Suppressor macrophage treated with lipopolysaccharide for 4 hours (primary cell): ENCODE measurements around the gene OR52N1.

Experiments used
- DNase-seq: peaks from one replicate; pipeline ENCODE4 v3.0.0-alpha.2; 2020

OR52N1 gene

DNA sequence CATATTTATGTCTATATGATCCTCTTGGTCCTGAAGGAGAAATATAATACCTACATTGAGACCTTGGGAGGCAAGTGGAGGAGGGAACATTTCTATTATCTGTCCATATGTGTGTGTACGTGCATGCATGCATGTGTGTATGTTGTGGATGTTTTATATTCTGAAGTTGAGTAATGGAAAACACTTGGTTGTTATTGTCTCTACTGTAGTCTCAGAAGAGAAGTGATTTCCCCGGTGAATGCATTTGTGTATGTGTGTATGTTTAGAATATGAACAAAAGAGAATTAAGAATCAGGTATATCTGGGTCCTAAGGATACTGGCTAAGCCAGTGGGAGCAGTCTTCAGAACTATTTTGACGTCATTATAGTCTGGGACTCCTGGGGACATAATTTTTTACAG is at the start of gene OR52N1:
OR52N1 (minus strand) TSS at position 101 of the 400 bp plus-strand sequence. CDS start 2,449 bp downstream, outside the sequence.
- no peak for DNase-seq

DNA sequence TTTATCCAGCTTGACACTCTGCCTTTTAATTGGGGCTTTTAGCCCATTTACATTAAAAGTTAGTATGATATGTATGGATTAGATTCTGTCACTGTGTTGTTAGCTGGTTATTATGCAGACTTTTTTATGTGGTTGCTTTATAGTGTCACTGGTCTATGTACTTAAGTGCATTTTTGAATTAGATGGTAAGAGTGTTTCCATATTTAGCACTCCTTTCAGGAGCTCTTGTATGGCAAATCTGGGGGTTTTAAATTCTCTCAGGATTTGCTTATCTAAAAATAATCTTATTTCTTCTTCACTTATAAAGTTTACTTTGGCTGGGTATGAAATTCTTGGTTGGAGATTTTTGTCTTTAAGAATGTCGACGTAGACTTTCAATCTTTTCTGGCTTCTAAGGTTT is 46.6 kb upstream of the OR52N1 start:
- no peak for DNase-seq

DNA sequence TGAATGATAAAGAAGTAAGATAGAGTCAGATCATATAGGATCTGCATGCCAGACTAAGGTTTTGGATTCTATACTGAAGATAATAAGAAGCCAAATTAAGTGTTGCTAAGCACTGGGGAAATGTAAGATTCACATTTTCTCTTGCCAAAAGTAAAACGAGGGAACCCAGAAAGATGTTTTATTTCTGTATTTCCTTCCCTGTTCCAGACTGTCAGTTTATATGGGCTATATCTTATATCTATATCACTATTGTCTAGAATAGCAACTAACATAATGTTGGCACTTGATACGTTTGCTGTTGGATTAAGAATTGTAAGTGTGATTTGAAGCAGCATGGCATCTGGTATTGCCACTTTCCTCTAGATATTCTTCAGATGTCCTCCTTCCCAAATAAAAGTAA is 42.4 kb upstream of the OR52N1 start:
- no peak for DNase-seq

DNA sequence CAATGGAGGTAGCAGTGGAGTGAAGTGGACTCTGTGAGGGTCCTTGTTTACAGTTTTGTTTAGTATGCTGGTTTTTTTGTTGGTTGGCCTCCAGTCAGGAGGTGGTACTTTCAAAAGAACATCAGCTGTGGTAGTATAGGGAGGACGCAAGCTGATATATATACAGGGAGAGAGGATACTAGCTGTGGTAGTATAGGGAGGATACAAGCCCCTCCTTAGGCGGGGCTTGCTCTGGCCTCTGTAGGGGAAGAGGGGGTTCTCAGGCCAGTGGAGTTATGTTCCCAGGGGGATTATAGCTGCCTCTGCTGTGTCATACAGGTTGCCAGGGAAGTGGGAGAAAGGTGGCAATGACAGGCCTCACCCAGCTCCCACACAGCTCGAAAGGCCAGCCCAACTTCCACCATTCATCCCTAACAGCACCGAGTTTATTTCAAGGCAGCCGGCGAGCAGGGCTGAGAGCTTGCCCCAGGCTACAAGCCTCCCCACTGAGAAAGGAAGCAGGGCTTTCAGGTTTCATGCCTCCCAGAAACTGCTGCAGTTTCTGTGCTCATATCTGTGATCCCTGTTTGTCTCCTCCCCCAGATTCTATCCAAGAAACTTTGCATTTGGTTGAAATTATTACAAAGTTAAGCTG is 40.2 kb upstream of the OR52N1 start:
- no peak for DNase-seq

DNA sequence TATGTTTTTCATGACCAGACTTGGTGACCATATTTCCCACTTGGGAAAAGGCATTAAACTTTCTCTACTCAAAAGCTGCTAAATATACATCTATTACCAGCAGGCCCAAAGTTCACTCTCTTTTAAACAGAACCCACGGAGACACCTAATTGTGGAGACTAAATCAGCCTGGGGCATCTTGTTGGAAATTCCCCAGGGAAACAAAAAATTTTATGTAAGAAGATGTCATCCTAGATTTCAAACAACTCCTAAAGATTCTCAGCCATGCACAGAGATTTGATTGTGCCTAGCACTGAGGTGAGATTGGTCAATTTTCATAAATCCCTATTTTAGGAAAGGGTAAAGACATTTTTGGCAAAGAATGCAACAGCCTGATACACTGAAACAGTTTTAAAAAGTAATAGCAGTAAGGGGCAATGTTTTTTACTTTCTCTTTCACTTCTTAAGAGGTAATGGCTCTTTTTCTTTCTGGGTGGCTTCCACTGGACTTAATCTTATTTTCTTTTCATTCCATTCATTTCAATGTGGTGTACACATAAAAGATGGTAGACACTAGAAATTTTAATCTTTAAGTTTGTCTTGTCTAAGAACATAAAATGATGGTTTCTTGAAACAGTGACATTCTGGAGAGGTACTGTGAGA is 27.3 kb upstream of the OR52N1 start:
- peak; percentile 28 for DNase-seq

DNA sequence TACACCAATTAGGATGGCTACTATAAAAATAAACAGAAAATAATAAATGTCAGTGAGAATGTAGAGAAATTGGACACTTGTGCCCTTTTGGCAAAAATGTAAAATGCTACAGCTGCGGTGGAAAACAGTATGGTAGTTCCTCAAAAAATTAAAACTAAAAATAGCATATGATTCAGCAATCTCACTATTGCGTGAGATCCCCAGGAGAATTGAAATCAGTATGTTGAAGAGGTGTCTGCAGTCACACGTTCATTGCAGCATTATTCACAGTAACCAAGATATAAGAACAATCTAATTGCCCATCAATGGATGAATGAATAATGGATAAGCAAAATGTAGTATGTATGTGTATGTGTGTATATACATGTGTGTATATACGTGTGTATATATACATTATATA is 24.5 kb upstream of the OR52N1 start:
- peak; percentile 69 for DNase-seq

DNA sequence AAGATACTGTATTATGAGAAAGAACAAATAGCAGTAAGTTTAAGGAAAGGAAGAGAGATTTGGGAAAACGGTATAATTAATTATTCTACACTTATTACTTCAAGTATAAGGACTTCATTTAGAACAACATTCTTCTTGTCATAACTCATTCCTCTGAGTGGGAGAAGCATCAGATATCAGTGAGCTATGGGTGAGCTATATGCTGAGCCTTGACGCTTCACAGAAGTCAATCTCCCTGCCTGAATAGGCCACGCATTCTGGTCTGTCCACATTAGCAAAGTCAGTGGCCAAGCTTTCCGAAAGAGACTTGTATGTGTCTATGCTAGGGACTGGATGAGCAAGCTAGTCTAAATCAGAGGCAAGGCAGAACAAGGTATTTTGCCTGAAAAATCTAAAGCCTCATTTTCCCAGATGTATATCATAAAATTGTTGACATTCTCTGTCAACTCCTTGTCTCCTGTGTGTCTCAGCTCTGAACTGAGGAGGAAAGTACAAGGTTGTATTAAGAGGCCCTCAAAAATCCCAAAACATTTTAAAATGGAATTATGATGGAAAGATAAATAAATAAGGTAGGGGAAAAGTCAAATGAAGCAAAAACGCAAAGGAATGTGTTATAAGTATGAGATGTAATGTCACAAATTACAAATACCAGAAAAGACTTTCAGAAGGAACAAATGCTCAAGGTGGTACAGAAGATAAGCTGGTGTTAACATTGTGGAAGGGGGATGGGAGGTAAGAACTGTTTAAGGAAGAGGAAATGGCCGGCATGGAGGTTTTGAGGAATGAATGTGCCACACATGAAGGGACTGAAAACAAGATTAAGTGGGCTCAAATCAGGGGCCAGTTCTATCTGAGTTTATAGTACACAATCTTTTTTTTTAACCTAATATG is 19.1 kb upstream of the OR52N1 start:
- no peak for DNase-seq

DNA sequence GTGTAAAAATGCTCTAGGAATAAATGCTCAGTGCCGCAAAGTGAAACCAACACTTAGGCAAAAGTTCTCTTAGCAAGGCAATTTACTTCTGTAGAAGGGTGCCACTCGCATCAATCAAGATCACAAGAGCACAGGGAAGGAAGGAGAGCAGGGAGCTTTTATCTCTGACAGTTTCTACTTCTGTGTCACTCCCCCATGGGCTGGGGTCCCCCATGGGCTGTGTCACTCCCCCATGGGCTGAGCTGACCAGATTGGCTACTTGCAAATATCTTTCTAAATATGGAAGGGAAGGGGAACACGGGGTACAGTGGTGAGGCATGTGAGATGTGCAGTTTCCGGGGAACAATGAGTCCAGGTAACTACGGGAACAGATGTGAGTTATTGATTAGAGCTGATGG is 18.1 kb upstream of the OR52N1 start:
- peak; percentile 31 for DNase-seq

DNA sequence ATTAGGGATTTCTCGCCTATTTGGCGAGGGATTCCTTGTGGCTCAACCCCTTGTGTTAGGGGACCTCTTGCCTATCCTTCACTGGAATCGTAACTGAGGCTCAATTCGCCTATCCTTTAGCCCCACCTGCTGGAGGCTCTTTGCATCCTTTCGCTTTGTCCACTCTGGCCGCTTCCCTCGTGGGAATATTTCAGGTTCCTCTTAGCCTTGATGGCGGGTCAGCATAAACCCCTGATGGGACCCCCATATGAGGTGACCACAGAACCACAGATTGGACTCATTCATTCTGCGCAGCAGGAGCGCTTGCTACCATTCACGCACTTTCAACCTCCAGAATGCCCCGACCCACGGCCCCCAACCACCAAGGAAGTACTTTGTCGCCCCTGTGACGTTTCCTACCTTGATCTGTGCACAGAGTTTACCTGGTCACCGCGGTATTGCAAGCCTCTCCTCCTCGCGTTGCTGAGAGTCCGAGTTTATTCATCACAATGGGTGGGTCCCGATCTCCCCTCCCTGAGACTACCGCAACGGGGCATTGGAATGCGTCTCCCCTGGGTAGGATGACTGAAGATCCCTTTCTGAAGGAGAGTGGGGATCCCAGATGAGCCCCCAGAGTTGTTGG is 17.5 kb upstream of the OR52N1 start, which contains the start of gene OR52N2:
OR52N2 (plus strand) TSS at position 425 of the 622 bp plus-strand sequence. CDS start 11,412 bp downstream, outside the sequence.
- DNase-seq = peak; percentile 89

DNA sequence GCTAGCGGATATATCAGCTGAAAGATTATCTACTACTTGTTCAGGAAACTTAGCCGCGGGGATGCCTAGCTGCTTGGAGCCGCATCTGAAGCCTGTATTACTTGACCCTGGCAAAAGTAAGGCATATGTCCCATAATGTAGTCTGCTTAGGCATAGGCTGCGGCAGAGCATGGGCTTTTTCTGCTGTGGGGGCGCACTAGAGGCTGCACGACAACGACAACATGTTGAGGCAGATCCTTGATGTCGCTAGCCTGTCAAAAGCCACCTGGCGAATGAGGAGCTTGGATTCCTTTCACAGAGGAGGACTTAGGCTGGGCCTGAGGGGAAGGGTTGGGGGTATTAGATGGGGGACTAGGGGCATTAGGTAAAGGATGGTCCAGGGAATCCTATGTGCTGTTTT is 16.5 kb upstream of the OR52N1 start:
- no peak for DNase-seq

DNA sequence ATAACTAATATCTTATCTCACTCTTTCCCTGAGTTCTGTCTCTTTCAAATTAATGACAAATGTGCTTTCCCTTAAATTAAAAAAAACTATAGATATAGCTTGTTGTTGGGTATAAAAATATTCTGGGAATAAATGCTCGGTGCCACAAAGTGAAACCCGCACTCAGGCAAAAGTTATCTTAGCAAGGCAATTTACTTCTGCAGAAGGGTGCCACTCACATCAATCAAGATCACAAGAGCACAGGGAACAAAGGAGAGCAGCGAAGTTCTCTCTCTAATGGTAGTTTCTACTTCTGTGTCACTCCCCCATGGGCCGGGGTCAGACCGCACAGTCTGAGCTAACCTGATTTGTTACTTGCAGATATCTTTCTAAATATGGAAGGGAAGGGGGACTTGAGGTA is 12.9 kb upstream of the OR52N1 start:
- no peak for DNase-seq

DNA sequence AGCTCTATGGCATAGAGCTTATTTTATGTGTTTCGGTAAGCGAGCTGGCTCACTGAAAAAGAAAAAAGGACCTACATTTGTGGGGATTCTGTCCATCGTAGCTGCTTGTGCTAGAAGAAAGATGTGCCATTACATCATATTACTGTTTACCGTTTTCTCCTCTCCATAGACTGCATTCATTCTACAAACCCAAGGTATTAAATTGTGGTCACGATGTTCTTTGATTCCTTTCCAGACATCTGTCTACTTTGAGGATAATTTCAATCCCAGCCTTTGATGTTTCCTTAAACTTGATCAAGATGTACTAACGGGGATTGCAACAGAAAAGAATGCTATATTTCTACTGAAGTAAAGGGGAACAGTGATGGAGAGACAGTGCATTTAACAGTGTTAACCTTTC is 5.5 kb upstream of the OR52N1 start:
- no peak for DNase-seq

DNA sequence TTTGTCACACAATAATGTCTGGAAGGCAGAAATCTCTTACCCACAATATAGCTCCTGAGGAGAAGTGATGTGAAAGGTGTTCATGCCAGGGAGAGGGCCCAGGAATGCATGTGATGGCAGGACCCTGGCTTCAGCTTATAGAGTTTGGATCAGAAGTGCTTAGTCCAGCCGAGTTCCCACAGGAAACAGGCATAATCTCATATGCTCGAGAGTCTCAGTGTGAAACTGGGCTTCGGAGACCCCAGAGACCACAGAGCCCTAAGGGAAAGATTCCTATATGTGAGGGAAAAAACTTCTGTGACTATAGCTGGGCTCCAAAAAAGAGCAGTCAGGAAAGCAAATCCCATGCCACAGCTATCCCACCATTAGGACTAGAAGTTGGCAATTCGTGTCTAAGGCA is 7.8 kb downstream of the OR52N1 start, which contains the start of gene OR52N5:
OR52N5 (minus strand) TSS at position 101 of the 400 bp plus-strand sequence. CDS start 4,721 bp downstream, outside the sequence.
- DNase-seq = no peak

DNA sequence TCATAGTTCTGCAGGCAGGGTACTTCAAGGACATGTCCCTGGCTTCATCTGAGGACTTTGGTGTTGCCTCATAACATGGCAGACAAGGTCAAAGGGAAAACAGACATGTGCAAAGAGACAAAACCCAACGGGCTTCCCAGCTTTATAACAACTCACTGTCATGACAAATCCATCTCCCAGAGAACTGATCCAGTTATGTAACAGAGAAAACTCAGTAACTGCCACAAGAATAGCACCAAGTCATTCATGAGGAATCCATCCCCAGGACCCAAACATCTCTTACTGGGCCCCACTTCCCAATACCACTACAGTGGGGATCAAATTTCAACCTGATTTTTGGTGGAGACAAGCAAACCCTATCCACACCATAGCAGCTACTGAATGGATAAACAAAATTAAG is 24.0 kb downstream of the OR52N1 start:
- no peak for DNase-seq

DNA sequence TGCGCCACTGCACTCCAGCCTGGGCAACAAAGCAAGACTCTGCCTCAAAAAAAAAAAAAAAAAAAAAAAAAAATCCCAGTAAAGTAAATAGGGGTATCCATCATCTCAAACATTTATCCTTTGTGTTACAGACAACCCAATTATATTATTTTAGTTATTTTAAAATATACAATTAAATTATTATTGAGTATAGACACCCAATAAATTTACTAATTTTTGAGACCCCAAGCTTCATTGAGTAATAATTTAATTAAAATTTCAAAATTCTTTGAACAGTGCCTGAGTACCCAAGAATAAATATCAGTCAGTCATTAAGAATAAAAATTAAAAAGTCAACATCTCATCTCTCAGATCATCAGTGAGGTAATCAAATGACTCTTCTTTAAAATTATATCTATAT is 37.1 kb downstream of the OR52N1 start, which contains the start of gene OR52N4:
OR52N4 (plus strand) TSS at position 301 of the 400 bp plus-strand sequence. CDS start 498 bp downstream, outside the sequence.
- no peak for DNase-seq

DNA sequence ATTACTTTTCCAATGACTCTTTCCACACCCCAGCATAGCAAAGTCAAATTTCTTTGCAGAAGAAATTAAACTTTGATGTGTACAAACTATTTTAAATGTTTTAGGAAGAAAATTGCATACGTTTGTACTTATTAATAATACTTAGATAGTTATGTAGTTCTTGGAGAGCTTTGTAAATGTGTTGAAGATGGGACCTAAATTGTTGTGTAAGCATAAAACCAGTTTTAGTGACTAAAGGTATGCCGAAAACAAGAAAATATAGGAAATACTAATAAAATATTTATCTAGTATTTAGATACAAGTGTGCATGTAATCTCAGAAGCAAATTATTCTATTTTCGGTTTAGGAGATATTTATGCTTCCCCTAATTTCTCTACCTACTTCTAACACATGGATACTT is 41.2 kb downstream of the OR52N1 start:
- DNase-seq = no peak

DNA sequence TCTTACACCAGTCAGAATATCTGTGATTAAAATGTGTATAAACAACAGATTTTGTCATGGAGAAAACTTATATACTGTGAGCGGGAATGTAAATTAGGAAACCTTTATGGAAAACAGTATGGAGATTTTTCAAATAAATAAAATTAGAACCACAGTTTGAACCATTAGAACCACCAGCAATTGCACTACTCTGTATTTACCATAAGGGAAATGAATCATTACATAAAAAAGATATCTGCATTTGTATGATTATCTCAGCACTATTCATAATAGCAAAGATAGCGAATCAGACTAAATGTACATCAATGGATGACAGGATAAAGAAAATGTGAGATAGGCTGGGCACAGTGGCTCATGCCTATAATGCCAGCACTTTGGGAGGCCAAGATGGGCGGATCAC is 44.5 kb downstream of the OR52N1 start:
- no peak for DNase-seq

DNA sequence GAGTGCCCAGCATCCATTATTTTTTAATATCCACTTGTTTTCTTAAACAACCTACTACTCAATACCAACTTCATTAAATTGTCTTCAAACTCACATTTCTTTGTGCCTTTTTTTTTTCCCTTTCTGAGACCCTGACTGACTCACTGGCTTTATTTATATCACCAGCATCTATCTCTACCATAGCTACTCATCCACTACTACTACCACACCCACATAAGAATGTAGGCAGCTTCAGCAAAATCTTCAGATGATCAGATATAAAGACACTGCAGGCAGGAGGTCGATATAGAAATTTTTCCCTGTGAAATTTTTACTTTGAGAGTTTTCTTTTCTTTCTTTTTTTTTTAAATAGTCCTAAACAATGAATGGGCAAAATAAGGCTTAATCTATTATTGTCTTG is 52.6 kb downstream of the OR52N1 start:
- no peak for DNase-seq

DNA sequence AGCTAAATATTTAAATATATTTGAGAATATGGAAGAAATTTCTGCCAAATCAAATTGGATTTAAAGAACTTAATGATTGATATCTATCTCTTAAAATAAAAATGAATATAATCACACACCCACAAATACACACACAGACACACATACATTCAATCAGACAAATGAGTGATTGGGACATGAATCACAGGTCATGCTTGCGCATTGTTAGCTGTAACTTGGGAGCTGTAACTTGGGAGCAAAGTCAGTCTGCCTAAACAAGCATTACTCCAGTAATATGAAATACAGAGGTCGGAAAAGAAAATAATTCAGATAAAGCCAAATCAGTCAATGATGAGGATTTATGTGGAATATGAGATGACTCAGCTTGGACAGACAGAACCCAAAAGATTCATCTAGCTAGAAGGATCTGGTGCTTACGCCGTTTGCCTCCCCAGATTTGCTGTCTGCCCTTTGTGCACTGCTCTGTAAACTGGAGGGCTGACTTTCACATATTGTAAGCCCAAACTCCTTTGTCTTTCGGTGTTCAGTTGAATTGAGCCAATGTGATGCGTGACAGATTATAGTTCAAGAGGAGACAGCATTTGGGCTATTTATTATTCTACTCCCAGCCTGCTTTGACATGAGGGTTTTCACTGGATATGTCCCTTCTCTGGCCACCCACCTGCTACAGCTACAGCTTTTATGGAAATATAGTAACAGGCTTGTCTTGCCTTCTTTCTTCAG is 53.2 kb downstream of the OR52N1 start:
- DNase-seq = no peak

DNA sequence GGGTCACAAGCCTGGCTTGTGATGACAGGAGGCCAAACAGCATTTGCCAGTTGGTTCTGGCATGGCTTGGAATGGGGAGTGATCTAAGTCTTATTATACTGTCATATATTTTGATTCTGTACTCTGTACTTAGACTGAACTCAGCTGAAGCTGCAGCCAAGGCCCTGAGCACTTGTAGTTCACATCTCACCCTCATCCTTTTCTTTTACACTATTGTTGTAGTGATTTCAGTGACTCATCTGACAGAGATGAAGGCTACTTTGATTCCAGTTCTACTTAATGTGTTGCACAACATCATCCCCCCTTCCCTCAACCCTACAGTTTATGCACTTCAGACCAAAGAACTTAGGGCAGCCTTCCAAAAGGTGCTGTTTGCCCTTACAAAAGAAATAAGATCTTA is 54.0 kb downstream of the OR52N1 start:
- no peak for DNase-seq
